H9 (cell line): ENCODE data around the gene KCTD2. TPM values are rescaled to one million over a fixed set of nuclear protein-coding genes. Genes with fewer than 3 reads are reported as not detected.
"Not testable (repeated sequence)": the region's sequence is repeated elsewhere in the genome, so short reads cannot be mapped to it uniquely, and the experiment has no call there.

Experiments
- DNase-seq: peaks from one replicate; pipeline ENCODE4 v3.0.0-alpha.2; 2017
- H2AFZ ChIP-seq: one replicate; pipeline ENCODE4 v1.6.1; 2013; ENCODE audit warnings: mild to moderate bottlenecking, low read length, control low read depth, moderate library complexity
- H2AK5ac ChIP-seq: 2 replicates; pipeline ENCODE4 v1.6.1; 2013; ENCODE audit warnings: low read length, control low read depth, mixed read lengths; ENCODE audit not compliant: insufficient read length
- H2BK120ac ChIP-seq: one replicate; pipeline ENCODE4 v1.6.1; 2013; ENCODE audit warnings: low read depth, mild to moderate bottlenecking, low read length, control low read depth, inconsistent platforms; ENCODE audit not compliant: poor library complexity, severe bottlenecking
- H2BK12ac ChIP-seq: 2 replicates; pipeline ENCODE4 v1.6.1; 2013; ENCODE audit warnings: low read length, control low read depth, mixed read lengths, low read depth; ENCODE audit not compliant: insufficient read length
- H2BK15ac ChIP-seq: 2 replicates; pipeline ENCODE4 v1.6.1; 2013; ENCODE audit warnings: low read depth, low read length, control low read depth
- H2BK20ac ChIP-seq: one replicate; pipeline ENCODE4 v1.6.1; 2013; ENCODE audit warnings: low read depth, mild to moderate bottlenecking, low read length, control low read depth, inconsistent platforms; ENCODE audit not compliant: poor library complexity, severe bottlenecking
- H2BK5ac ChIP-seq: 2 replicates; pipeline ENCODE4 v1.6.1; 2013; ENCODE audit warnings: low read length, control low read depth, mixed read lengths; ENCODE audit not compliant: insufficient read length
- H3K14ac ChIP-seq: 2 replicates; pipeline ENCODE4 v1.6.1; 2013; ENCODE audit warnings: low read length, control low read depth; ENCODE audit not compliant: insufficient read depth
- H3K18ac ChIP-seq: 2 replicates; pipeline ENCODE4 v1.6.1; 2013; ENCODE audit warnings: low read depth, mild to moderate bottlenecking, mixed read lengths, low read length, control low read depth; ENCODE audit not compliant: insufficient read length
- H3K23ac ChIP-seq: 2 replicates; pipeline ENCODE4 v1.6.1; 2013; ENCODE audit warnings: low read length, control low read depth, mixed read lengths, low read depth; ENCODE audit not compliant: insufficient read length
- H3K23me2 ChIP-seq: 2 replicates; pipeline ENCODE4 v1.6.1; 2013; ENCODE audit warnings: low read depth, mild to moderate bottlenecking, mixed read lengths, low read length, control low read depth; ENCODE audit not compliant: insufficient read length, poor library complexity, severe bottlenecking
- H3K27ac ChIP-seq: 2 replicates; pipeline ENCODE4 v1.5.1; 2013; ENCODE audit warnings: low read length, control low read depth, mixed read lengths, low read depth; ENCODE audit not compliant: insufficient read length
- H3K27me3 ChIP-seq: 2 replicates; pipeline ENCODE4 v1.6.1; 2013; ENCODE audit warnings: low read length, control low read depth, inconsistent platforms; ENCODE audit not compliant: insufficient read depth
- H3K4ac ChIP-seq: 2 replicates; pipeline ENCODE4 v1.6.1; 2013; ENCODE audit warnings: low read depth, mild to moderate bottlenecking, control low read depth, inconsistent platforms, low read length, moderate library complexity
- H3K4me1 ChIP-seq: 2 replicates; pipeline ENCODE4 v1.6.1; 2013; ENCODE audit warnings: low read length, control low read depth, inconsistent platforms; ENCODE audit not compliant: insufficient read depth
- H3K4me2 ChIP-seq: 2 replicates; pipeline ENCODE4 v1.6.1; 2013; ENCODE audit warnings: low read length, control low read depth, mixed read lengths; ENCODE audit not compliant: insufficient read length, insufficient read depth
- H3K56ac ChIP-seq: 2 replicates; pipeline ENCODE4 v1.6.1; 2013; ENCODE audit warnings: low read depth, mild to moderate bottlenecking, mixed read lengths, low read length, control low read depth; ENCODE audit not compliant: insufficient read length
- H3K79me1 ChIP-seq: 2 replicates; pipeline ENCODE4 v1.6.1; 2013; ENCODE audit warnings: low read depth, mild to moderate bottlenecking, moderate library complexity, low read length, control low read depth, inconsistent platforms; ENCODE audit not compliant: insufficient read depth, poor library complexity, severe bottlenecking
- H3K79me2 ChIP-seq: 2 replicates; pipeline ENCODE4 v1.6.1; 2013; ENCODE audit warnings: low read length, control low read depth, inconsistent platforms; ENCODE audit not compliant: insufficient read depth
- H3K9ac ChIP-seq: 2 replicates; pipeline ENCODE4 v1.6.1; 2013; ENCODE audit warnings: low read length, control low read depth, mixed read lengths; ENCODE audit not compliant: insufficient read length; ENCODE audit errors: extremely low read depth
- H3K9me3 ChIP-seq: one replicate; pipeline ENCODE4 v1.6.1; 2013; ENCODE audit warnings: low read depth, low read length, inconsistent platforms; ENCODE audit not compliant: control insufficient read depth
- H3T11ph ChIP-seq: one replicate; pipeline ENCODE4 v1.6.1; 2013; ENCODE audit warnings: mild to moderate bottlenecking, low read length, control low read depth, inconsistent platforms
- H4K20me1 ChIP-seq: one replicate; pipeline ENCODE4 v1.6.1; 2013; ENCODE audit not compliant: control insufficient read depth, insufficient read length, insufficient read depth
- H4K5ac ChIP-seq: 2 replicates; pipeline ENCODE4 v1.6.1; 2013; ENCODE audit warnings: low read depth, mild to moderate bottlenecking, mixed read lengths, low read length, control low read depth; ENCODE audit not compliant: insufficient read length
- H4K8ac ChIP-seq: replicated peaks from 2 replicates; pipeline ENCODE4 v1.6.1; 2013; ENCODE audit warnings: low read length, control low read depth, mixed read lengths, low read depth; ENCODE audit not compliant: insufficient read length
- H4K91ac ChIP-seq: 2 replicates; pipeline ENCODE4 v1.6.1; 2013; ENCODE audit warnings: low read depth, mild to moderate bottlenecking, moderate library complexity, mixed read lengths, low read length, control low read depth; ENCODE audit not compliant: insufficient read length
- H3K27ac Mint-ChIP-seq, 3 experiments: 2 replicates in 2 of 3; 3 replicates in 1 of 3; pipeline ENCODE4 v1.8.0; 2020 to 2021; ENCODE audit warnings: mixed read lengths in 3 of 3, mild to moderate bottlenecking in 1 of 3, moderate library complexity in 1 of 3
- H3K27me3 Mint-ChIP-seq: 2 replicates; pipeline ENCODE4 v1.8.0; 2021; ENCODE audit warnings: low read depth, mild to moderate bottlenecking, moderate library complexity, mixed read lengths
- H3K36me3 Mint-ChIP-seq, 3 experiments: 2 replicates in 2 of 3; 3 replicates in 1 of 3; pipeline ENCODE4 v1.8.0; 2020 to 2021; ENCODE audit warnings: low read depth in 3 of 3, mixed read lengths in 3 of 3; ENCODE audit not compliant: insufficient read depth in 1 of 3
- H3K4me1 Mint-ChIP-seq, 2 experiments: 2 replicates each; pipeline ENCODE4 v1.8.0; 2020; ENCODE audit warnings: mixed read lengths in 2 of 2
- H3K4me3 Mint-ChIP-seq, 2 experiments: 2 replicates in 1 of 2; 3 replicates in 1 of 2; pipeline ENCODE4 v1.8.0; 2020 to 2021; ENCODE audit warnings: mild to moderate bottlenecking in 2 of 2, mixed read lengths in 2 of 2, moderate library complexity in 1 of 2
- H3K9me3 Mint-ChIP-seq, 2 experiments: 2 replicates in 1 of 2; 3 replicates in 1 of 2; pipeline ENCODE4 v1.8.0; 2020; ENCODE audit warnings: mild to moderate bottlenecking in 2 of 2, mixed read lengths in 2 of 2, moderate library complexity in 1 of 2
- WGBS: extraction: QIAGEN DNeasy Blood & Tissue Kit; methylation state at CpG from one replicate; pipeline ENCODE4 v1.1.7; 2013; ENCODE audit warnings: missing lambda C conversion rate, low lambda C conversion rate, mixed read lengths; ENCODE audit not compliant: insufficient read length; ENCODE audit errors: extremely low coverage; 5-methylcytosine and 5-hydroxymethylcytosine counted together
- total RNA-seq: library from RNA; stranded (reverse); gene quantifications from 2 replicates; pipeline ENCODE4 v1.2.1, GENCODE V29; 2021
- TF ChIP-seq, protein P1 (sequence below): fragments of 200-600 bp; sonication (generic); conservative IDR thresholded peaks from 3 replicates; pipeline ENCODE4 v1.8.0; 2021; ENCODE audit warnings: antibody characterized with exemption, mild to moderate bottlenecking

Gene KCTD2
- total RNA-seq, 1 experiment from 2014 or later, result 40.1 TPM

DNA sequence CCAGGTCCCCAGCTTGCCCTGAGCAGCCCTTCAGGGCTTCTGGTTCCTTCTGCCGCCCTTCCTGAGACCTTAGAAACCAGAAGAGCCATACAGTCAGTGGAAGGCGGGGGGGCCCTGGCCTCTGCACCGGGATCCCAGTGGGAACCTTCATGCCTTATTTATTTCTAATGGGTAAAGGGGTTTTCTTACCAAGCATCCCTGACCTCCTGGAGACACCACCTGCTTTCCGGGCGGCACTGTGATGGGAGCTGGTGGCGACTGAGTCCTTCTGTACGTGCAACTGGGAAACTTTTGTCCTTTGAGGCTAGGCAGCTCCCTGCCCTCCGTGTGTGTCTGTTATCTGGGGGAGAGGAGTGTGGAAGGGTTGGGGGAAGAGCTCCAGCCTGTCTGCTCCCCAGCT, 41.7 kb upstream of the KCTD2 start:
- Histone ChIP-seq H4K91ac (no peak overlapping the region), H2BK15ac (no peak overlapping the region), H3K4ac (no peak overlapping the region), H3K27me3 (no peaks in the 10 kb centered on the region), H3K56ac (no peak overlapping the region), H2AFZ (no peak overlapping the region), H3K27ac (no peak overlapping the region), H2BK12ac (no peak overlapping the region), H3K4me1 (no peaks in the 10 kb centered on the region), H2BK5ac (no peak overlapping the region), H3K23me2 (no peaks in the 10 kb centered on the region), H3K79me2 (no peaks in the 10 kb centered on the region), H3K18ac (no peak overlapping the region), H2BK20ac (no peak overlapping the region), H2BK120ac (no peak overlapping the region), H2AK5ac (no peak overlapping the region), H3K79me1 (no peaks in the 10 kb centered on the region), H4K8ac (no peak overlapping the region), H3K4me2 (no peak overlapping the region), H3T11ph (no peak overlapping the region), H3K14ac (no peak overlapping the region), H3K9me3 (no peaks in the 10 kb centered on the region), H4K20me1 (no peaks in the 10 kb centered on the region), H3K23ac (no peak overlapping the region), H3K9ac (no peak overlapping the region), H4K5ac (no peak overlapping the region)
- H3K27me3 Mint-ChIP-seq, result peaks cover 2% of the 10 kb centered on the region; the same call in 1 of the 2 replicates
- H3K4me3 Mint-ChIP-seq, result no peak overlapping the region
- H3K9me3 Mint-ChIP-seq, result no peaks in the 10 kb centered on the region
- TF ChIP-seq, protein P1, sequence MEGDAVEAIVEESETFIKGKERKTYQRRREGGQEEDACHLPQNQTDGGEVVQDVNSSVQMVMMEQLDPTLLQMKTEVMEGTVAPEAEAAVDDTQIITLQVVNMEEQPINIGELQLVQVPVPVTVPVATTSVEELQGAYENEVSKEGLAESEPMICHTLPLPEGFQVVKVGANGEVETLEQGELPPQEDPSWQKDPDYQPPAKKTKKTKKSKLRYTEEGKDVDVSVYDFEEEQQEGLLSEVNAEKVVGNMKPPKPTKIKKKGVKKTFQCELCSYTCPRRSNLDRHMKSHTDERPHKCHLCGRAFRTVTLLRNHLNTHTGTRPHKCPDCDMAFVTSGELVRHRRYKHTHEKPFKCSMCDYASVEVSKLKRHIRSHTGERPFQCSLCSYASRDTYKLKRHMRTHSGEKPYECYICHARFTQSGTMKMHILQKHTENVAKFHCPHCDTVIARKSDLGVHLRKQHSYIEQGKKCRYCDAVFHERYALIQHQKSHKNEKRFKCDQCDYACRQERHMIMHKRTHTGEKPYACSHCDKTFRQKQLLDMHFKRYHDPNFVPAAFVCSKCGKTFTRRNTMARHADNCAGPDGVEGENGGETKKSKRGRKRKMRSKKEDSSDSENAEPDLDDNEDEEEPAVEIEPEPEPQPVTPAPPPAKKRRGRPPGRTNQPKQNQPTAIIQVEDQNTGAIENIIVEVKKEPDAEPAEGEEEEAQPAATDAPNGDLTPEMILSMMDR, result no peak
- H3K36me3 Mint-ChIP-seq, result peaks cover 11 to 40% (median 32%) of the 10 kb centered on the region in 3 experiments; a peak in 6 of 7 replicates
- no CpG with 5 or more reads among the region's 8 CpGs for WGBS
- H3K4me1 Mint-ChIP-seq, result no peaks in the 10 kb centered on the region
- peak overlapping the region in 2 of 3 experiments; percentile 53 to 83; a peak in 2 of 7 replicates for H3K27ac Mint-ChIP-seq
- DNase-seq, result no peak

DNA sequence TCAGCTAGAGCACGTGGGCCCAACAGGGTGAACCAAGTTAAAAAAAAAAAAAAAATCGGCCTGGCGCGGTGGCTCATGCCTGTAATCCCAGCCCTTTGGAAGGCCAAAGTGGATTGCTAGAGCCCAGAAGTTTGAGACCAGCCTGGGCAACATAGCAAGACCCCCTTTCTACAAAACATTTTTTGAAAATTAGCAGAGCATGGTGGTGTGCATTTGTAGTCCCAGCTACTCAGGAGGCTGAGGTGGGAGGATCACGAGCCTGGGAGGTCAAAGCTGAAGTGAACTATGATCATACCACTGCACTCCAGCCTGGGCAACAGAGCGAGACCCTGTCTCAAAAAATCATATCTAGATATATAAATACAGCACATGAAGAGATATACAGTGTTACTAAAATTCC, 40.9 kb upstream of the KCTD2 start:
- not testable (repeated sequence) for H3K27ac ChIP-seq, H3K27me3 Mint-ChIP-seq, H3K4me1 Mint-ChIP-seq, H3K4ac ChIP-seq, H2AFZ ChIP-seq, H3T11ph ChIP-seq, H2BK20ac ChIP-seq, H3K79me1 ChIP-seq, H4K5ac ChIP-seq, H3K27ac Mint-ChIP-seq, H2BK15ac ChIP-seq, H2BK12ac ChIP-seq, H3K18ac ChIP-seq, H3K4me3 Mint-ChIP-seq, DNase-seq, H4K91ac ChIP-seq, H3K14ac ChIP-seq, H3K9ac ChIP-seq, H3K23ac ChIP-seq, H3K27me3 ChIP-seq, H4K8ac ChIP-seq, H2BK120ac ChIP-seq, H3K9me3 Mint-ChIP-seq, H3K79me2 ChIP-seq, H3K4me1 ChIP-seq, H2BK5ac ChIP-seq, H3K9me3 ChIP-seq, H2AK5ac ChIP-seq, H3K4me2 ChIP-seq, H4K20me1 ChIP-seq, H3K23me2 ChIP-seq, H3K56ac ChIP-seq
- H3K36me3 Mint-ChIP-seq, result peaks cover 11 to 37% (median 30%) of the 10 kb centered on the region in 3 experiments; a peak in 6 of 7 replicates
- no CpG with 5 or more reads among the region's 6 CpGs for WGBS
